ENCODE results near the gene JAZF1.

JAZF1 gene

DNA sequence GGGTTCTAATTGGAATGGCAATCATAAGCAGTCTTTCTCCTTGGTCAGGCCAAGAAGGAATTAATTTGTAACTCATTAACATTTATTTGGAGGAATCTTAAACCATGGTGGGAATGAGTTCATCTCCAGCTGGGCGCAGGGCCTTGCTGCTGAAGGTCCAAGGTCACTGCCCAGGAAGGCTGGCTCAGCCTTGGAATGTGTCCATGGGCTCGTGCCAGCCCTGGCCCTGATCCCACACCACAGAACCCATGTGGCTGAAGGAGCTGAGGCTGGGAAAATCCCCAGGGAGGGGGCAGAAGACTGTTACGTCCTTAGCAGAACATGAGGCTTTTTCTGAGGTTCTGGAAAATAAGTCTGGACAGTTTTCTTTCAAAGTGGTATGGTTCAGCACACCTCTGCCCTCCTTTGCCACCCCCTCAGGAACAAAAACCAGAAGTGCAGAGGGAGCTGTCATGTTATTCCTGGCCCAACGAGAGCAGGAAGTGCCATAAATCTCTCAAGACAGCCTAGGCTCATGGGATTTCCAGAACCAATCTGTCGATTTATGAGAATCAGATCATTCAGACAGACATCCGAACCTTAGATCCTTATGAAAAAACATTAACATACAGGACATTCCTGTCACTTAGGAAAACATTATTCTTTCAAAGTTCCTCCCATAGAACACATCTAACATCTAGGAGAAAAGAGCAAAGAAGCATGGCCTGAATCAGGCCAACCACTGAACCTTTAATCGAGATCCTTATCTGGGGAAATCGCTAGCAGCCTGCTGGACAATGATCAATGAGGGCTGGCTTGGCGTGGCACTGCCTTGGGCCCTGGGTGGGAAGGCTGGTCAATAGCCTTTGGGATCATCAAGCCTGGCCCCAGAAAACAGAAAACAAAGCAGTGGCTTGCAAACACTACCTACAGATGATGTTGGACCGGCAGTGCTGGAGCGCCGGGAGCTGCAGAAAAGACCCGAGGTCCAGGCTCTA, 306.3 kb downstream of the JAZF1 start:
- no peak for DNase-seq (ENCODE audit: low spot score)
- TF ChIP-seq, protein P1, sequence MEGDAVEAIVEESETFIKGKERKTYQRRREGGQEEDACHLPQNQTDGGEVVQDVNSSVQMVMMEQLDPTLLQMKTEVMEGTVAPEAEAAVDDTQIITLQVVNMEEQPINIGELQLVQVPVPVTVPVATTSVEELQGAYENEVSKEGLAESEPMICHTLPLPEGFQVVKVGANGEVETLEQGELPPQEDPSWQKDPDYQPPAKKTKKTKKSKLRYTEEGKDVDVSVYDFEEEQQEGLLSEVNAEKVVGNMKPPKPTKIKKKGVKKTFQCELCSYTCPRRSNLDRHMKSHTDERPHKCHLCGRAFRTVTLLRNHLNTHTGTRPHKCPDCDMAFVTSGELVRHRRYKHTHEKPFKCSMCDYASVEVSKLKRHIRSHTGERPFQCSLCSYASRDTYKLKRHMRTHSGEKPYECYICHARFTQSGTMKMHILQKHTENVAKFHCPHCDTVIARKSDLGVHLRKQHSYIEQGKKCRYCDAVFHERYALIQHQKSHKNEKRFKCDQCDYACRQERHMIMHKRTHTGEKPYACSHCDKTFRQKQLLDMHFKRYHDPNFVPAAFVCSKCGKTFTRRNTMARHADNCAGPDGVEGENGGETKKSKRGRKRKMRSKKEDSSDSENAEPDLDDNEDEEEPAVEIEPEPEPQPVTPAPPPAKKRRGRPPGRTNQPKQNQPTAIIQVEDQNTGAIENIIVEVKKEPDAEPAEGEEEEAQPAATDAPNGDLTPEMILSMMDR (IDR thresholded peaks at IDR 0.05; ENCODE audit: extremely low read depth, insufficient read depth, missing control alignments): no peak
- in situ Hi-C loops (cut with MboI; ENCODE audit: low pct_unique_long_range_greater_than_20kb, low sequenced_read_pairs, unreplicated experiment): no loop called here

DNA sequence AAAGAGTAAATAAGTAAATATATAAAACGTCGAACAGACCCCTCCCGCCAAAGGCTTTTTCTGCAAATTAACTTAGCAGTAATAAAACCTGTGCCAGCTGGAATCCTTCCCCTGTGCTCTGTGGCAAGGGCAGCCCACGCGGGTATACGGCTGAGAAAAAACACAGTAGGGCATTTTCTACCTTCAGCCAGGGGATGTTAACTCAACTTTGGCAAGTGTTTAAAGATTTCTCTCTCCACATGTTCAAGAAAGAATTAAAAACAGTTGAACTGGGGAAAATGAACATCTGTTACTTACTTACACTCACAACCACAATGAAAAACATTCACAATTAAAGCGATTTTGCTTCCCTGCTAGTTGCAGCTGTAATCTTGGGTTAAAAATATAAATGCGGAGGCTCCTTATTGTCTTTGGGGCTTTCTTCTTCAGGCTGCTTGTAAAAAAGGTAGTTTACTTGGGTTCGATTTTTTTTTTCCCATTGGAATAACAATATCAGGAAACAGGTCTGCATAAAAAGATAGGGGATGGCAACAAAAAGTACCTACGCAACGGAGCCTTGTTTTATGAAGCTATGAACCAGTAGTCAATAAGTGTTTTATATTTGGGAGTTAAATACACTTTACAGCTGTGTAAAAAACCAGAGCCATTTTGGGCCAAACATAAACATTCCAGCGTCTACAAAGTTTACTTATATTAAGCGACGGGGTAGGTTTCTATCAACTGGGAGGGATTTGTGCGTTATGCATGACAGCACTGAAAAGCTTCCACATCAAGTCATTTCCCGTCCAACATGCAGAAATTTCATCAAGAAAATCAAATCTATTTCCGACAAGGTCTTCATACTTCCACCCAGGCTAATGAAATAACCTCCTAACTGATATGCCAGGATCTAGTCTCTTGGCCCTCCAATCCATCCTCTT, 308.0 kb downstream of the JAZF1 start:
- TF ChIP-seq, protein P1 (IDR thresholded peaks at IDR 0.05; ENCODE audit: extremely low read depth, insufficient read depth, missing control alignments): no peak
- DNase-seq (ENCODE audit: low spot score): no peak
- in situ Hi-C loops (cut with MboI; ENCODE audit: low pct_unique_long_range_greater_than_20kb, low sequenced_read_pairs, unreplicated experiment): no loop called here

DNA sequence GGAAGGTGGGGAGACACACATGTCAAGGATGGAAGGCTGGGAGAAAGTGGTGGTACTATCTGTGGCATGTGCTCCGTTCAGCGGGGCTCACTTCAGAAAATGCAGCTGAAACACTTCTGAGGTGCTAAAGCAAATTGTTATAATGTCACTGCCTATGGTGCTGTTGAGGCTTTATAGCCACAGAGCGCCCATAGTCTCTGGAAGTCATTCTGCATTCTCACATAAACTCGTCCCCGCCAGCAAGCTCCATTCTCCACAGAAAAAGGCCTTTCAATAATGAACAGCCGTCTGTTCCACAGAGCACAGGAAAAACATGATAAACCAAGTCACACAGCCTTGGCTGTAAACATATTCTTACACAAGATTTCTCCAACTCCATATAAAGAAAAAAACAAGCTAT, 308.7 kb downstream of the JAZF1 start:
- in situ Hi-C loops (cut with MboI; ENCODE audit: low pct_unique_long_range_greater_than_20kb, low sequenced_read_pairs, unreplicated experiment): no loop called here
- no peak for DNase-seq (ENCODE audit: low spot score)
- TF ChIP-seq, protein P1 (IDR thresholded peaks at IDR 0.05; ENCODE audit: extremely low read depth, insufficient read depth, missing control alignments): no peak

DNA sequence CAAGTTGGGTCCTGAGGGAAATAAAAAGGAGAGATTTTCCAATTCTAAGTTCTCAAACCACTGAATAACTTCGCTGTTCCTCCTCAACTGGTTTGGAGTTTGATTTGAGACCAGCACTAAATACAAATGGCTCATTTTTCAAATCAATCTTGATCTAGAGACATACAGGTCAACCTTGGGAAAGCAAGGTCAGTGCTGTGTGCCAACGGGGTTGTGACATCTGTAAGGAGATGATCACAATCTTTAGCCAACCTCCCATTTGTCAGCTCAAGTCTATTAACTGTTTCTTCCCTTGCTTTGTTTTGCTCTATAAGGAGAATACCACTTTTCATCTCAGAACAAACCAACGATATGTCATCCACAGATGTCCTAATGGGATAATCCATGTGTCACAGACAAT, 309.5 kb downstream of the JAZF1 start:
- no peak for DNase-seq (ENCODE audit: low spot score)
- in situ Hi-C loops (cut with MboI; ENCODE audit: low pct_unique_long_range_greater_than_20kb, low sequenced_read_pairs, unreplicated experiment): no loop called here

DNA sequence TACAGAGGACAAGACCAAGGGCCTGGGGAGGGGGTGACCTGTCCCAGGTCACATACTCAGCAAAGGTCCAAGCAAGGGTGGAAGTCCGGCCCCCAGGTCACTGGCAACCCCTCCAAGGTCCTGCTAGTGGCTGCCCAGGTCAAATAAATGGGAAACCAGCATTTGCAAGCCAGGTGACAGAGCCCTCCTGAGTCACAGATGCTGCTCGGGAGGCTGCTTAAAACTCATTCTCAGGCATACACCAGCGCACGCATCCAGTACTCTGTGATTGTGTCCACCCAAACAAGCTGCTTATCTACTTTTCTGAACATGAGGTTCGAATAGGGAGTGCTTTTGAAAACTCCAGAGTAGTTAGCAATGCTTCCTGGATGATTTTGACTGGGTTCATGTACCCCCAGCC, 310.0 kb downstream of the JAZF1 start:
- in situ Hi-C loops (cut with MboI; ENCODE audit: low pct_unique_long_range_greater_than_20kb, low sequenced_read_pairs, unreplicated experiment): no loop called here
- no peak for DNase-seq (ENCODE audit: low spot score)
- TF ChIP-seq, protein P1 (IDR thresholded peaks at IDR 0.05; ENCODE audit: extremely low read depth, insufficient read depth, missing control alignments): no peak

More for the DNA sequence above, 309.5 kb downstream of the JAZF1 start:
- TF ChIP-seq, protein P1 (IDR thresholded peaks at IDR 0.05; ENCODE audit: extremely low read depth, insufficient read depth, missing control alignments): no peak

DNA sequence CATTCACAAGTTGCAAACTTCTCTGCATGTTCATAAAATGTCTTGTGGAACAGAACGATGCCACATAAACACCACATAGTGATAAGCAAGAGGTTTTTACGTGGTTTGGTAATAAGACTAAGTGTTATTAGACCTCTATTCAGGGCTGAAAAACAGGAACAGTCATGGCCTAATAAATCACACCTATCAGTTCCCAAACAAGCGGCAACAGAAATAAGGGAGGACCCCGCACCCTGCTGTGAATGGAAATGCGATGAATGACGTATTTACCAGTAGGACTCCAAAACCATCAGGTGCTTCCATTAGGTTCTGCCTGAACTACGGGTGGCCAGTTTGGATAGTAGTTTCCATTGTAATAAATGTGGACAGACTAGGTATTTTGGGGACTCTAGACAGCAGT, 311.5 kb downstream of the JAZF1 start:
- TF ChIP-seq, protein P1 (IDR thresholded peaks at IDR 0.05; ENCODE audit: extremely low read depth, insufficient read depth, missing control alignments): no peak
- in situ Hi-C loops (cut with MboI; ENCODE audit: low pct_unique_long_range_greater_than_20kb, low sequenced_read_pairs, unreplicated experiment): no loop called here

More for the DNA sequence above, 311.5 kb downstream of the JAZF1 start:
- DNase-seq (ENCODE audit: low spot score): no peak
